ENCODE results near the gene SETD5. TPM values are rescaled to one million over a fixed set of nuclear protein-coding genes. Genes with fewer than 3 reads are reported as not detected.

Gene SETD5
- total RNA-seq, 1 donor from 2014 or later = 124 TPM

DNA sequence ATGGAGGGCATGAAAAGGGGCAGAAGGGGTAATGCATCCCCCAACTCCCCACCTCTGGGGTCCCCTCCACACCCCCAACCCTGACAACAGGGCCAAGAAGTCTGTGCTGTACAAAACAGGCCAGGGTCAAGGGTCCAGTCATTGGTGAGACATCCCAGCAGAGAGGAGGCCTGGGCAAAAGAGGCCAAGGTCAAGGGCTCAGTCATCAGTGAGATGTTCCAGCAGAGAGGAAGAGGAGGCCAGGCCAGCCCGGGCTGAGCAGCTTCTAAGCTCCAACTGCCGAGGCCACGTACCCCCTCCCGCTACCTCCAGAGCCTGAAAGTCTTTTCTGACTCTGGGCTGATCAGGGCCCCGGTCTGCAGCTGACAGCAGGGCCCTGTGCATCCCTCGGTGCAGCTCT is 103.8 kb downstream of the SETD5 start:
- no peak for ATAC-seq
- Histone ChIP-seq H3K4me3 (no peak overlapping the region), H3K9me3 (no peaks in the 10 kb centered on the region), H3K4me1 (peaks cover 9% of the 10 kb centered on the region), H3K27ac (no peak overlapping the region), H3K36me3 (no peaks in the 10 kb centered on the region), H3K27me3 (peaks cover 27% of the 10 kb centered on the region)
- TF ChIP-seq, protein P1, sequence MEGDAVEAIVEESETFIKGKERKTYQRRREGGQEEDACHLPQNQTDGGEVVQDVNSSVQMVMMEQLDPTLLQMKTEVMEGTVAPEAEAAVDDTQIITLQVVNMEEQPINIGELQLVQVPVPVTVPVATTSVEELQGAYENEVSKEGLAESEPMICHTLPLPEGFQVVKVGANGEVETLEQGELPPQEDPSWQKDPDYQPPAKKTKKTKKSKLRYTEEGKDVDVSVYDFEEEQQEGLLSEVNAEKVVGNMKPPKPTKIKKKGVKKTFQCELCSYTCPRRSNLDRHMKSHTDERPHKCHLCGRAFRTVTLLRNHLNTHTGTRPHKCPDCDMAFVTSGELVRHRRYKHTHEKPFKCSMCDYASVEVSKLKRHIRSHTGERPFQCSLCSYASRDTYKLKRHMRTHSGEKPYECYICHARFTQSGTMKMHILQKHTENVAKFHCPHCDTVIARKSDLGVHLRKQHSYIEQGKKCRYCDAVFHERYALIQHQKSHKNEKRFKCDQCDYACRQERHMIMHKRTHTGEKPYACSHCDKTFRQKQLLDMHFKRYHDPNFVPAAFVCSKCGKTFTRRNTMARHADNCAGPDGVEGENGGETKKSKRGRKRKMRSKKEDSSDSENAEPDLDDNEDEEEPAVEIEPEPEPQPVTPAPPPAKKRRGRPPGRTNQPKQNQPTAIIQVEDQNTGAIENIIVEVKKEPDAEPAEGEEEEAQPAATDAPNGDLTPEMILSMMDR (IDR thresholded peaks at IDR 0.05) = no peak
- intact Hi-C loops (cut with DNase I) = no loop called here
- no peak for DNase-seq

DNA sequence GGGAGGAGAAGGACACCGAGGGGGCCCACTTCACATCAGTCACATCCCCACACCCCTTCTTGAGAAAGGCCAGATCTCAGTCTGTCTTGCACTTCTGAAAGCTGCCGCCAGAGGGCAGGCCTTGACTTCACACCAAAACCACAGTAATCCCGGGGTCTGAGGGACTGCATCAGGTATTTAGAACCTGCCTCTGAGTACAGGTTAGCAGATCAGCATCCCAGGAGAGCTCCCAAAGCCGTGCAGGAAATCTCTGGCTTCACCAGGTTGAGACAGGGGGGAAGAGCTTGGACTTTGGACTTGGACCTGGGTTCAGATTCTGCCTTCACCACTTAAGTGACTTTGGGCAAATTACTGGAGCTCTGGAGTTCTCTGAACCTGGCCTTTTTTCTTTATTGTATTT is 105.9 kb downstream of the SETD5 start:
- Histone ChIP-seq H3K4me3 (no peak overlapping the region), H3K4me1 (peaks cover 9% of the 10 kb centered on the region), H3K27me3 (peaks cover 27% of the 10 kb centered on the region), H3K9me3 (no peaks in the 10 kb centered on the region), H3K27ac (no peak overlapping the region), H3K36me3 (no peaks in the 10 kb centered on the region)
- TF ChIP-seq, protein P1 (IDR thresholded peaks at IDR 0.05) = peak; percentile 90
- DNase-seq = peak; percentile 79
- intact Hi-C loops (cut with DNase I) = no loop called here
- peak; percentile 79 for ATAC-seq

DNA sequence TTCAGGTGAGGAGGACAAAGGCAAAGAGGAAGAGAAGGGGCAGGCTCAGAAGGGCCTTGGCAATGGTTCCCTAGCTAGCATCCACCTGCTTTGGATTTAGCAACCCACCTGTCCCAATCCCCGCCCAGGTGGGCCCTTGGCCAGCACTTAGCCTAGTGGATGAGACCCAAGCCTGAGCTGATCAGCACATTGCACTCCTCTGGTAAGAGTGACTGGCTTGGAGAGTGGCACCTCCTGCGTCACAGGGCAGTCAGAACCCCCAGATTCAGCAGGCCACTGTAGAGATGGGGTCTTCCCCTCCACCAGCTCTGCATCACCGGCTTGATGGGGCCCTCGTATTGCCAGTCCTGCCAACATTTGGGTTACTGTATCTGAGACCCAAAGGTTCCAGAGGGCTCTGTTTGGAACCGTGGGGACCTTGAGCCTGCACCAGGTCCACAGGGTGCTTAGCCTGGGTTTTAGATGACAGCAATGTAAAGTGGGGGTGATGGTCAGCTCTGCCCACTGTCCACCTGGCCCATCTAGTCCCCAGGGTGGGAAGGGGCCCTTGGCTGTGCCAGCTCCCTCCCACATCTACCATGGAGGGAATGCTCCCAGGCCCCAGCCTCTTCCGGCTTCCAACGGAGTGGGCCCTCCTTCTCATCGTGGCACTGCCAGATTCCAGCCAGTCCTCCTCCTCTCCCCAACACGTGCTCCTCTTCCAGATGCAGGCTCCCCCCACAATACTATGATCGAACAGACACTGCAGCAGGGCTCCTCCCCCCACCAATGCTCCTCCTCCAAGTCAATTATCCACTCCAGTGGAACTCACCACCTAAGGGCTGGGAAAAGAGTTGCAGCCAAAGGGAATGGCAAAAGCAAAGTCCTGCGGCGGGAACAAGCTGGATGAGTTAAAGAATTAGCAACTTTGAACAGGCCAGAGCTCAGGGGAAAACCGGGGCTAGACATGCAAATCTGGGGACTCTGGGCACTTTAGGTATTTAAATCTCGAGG is 110.5 kb downstream of the SETD5 start:
- H3K4me1 ChIP-seq = no peaks in the 10 kb centered on the region
- no peaks in the 10 kb centered on the region for H3K36me3 ChIP-seq
- H3K4me3 ChIP-seq = no peak overlapping the region
- no peak overlapping the region for H3K27ac ChIP-seq
- peaks cover 22% of the 10 kb centered on the region for H3K27me3 ChIP-seq
- DNase-seq (no peak), ATAC-seq (no peak)
- H3K9me3 ChIP-seq = no peaks in the 10 kb centered on the region
- TF ChIP-seq, protein P1 (IDR thresholded peaks at IDR 0.05) = no peak
- intact Hi-C loops (cut with DNase I) = no loop called here

DNA sequence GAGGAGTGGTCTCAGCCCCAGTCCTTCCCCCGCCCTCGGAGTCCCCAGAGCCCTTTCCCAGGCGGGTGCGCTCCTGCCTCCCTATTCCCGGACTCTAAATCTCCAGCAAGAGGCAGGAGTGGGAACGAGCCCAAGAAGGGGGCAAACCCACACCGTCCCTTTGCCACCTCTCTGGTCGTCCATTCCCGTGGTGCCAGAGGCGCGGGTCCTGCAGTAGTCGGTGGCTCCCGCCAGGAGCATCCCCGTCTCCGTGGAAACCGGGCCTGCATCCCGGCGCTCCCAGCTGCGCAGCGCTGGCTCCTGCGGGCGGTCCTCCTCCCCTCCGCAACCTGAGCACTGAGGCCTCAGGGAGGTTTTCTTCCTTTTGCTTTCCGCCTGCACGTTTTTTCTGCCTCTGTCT is 111.4 kb downstream of the SETD5 start:
- Histone ChIP-seq H3K4me1 (no peaks in the 10 kb centered on the region), H3K4me3 (no peak overlapping the region), H3K9me3 (no peaks in the 10 kb centered on the region), H3K27ac (no peak overlapping the region), H3K36me3 (no peaks in the 10 kb centered on the region), H3K27me3 (peaks cover 22% of the 10 kb centered on the region)
- intact Hi-C loops (cut with DNase I) = no loop called here
- ATAC-seq (no peak), DNase-seq (no peak)
- TF ChIP-seq, protein P1 (IDR thresholded peaks at IDR 0.05) = no peak

DNA sequence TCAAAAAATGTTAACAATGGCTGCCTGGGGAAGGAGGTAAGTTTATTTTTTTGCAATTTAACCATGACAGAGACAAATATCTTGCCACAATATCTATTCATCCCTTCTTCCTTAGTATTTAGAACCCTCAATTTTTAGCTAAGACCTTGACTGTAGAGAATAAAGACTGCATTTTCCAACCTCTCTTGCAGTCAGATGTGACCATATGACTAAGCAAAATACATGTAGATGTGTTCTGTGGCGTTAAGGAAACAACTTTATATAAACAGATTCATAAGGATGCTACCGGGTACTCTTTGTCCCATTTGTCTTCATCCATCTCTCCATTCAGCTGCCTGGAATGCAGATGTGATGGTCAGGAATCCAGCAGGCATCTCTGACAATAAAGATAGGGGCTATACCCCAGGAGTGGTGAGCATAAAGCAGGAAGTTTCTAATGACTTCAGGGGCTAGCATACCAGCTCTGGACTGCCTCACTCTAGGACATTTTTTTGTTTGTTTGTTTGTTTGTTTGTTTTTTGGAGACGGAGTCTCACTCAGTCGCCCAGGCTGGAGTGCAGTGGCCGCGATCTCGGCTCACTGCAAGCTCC is 115.1 kb downstream of the SETD5 start:
- intact Hi-C loops (cut with DNase I) = no loop called here
- Histone ChIP-seq H3K36me3 (no peaks in the 10 kb centered on the region), H3K27me3 (peaks cover 22% of the 10 kb centered on the region), H3K4me3 (no peak overlapping the region), H3K27ac (no peak overlapping the region), H3K4me1 (no peaks in the 10 kb centered on the region), H3K9me3 (no peaks in the 10 kb centered on the region)
- DNase-seq (no peak), ATAC-seq (no peak)
- TF ChIP-seq, protein P1 (IDR thresholded peaks at IDR 0.05) = no peak

Measured in upper lobe of right lung (tissue), 1 donor.